HFFc6 (cell line): ENCODE measurements around the gene RCOR2. TPM values are rescaled to one million over a fixed set of nuclear protein-coding genes. Genes with fewer than 3 reads are reported as not detected.
A peak's percentile ranks its signal among the peaks of the same experiment; 100 is the strongest.
"Not testable (repeated sequence)": the region's sequence is repeated elsewhere in the genome, so short reads cannot be mapped to it uniquely, and the experiment has no call there.

ENCODE experiments used
- DNase-seq: peaks from one replicate; pipeline ENCODE4 v3.0.0-alpha.2; 2018
- H3K27ac Mint-ChIP-seq: 2 replicates; pipeline ENCODE4 v1.8.0; 2020; ENCODE audit warnings: mild to moderate bottlenecking, mixed read lengths
- H3K27me3 Mint-ChIP-seq: 2 replicates; pipeline ENCODE4 v1.8.0; 2021; ENCODE audit warnings: mild to moderate bottlenecking, moderate library complexity, mixed read lengths; ENCODE audit not compliant: insufficient read depth
- H3K36me3 Mint-ChIP-seq: 2 replicates; pipeline ENCODE4 v1.8.0; 2021; ENCODE audit warnings: low read depth, mixed read lengths
- H3K4me1 Mint-ChIP-seq: 2 replicates; pipeline ENCODE4 v1.8.0; 2020; ENCODE audit warnings: low read depth, mixed read lengths
- H3K4me3 Mint-ChIP-seq: 2 replicates; pipeline ENCODE4 v1.8.0; 2020; ENCODE audit warnings: mild to moderate bottlenecking, moderate library complexity, mixed read lengths
- H3K9me3 Mint-ChIP-seq: 2 replicates; pipeline ENCODE4 v1.8.0; 2020; ENCODE audit warnings: mild to moderate bottlenecking, mixed read lengths
- CTCF ChIP-seq: fragments of 200-600 bp; sonication (generic); IDR thresholded peaks from 2 replicates; pipeline ENCODE4 v1.5.0; 2021; ENCODE audit warnings: antibody characterized with exemption, mild to moderate bottlenecking
- total RNA-seq, 6 experiments: library from RNA; stranded (reverse); fragmentation: NEBNext Ultra II Directional; extraction: Animal tissue kit (Norgen Biotek cat#: 25700); gene quantifications; 2 replicates in 1 of 6; 3 replicates in 5 of 6; pipeline ENCODE4 v1.2.3, GENCODE V29; 2021

The RCOR2 gene
- total RNA-seq, 6 experiments from 2014 or later = 0.34 to 0.72 (median 0.41) TPM

GRCh38 chr11:63866211-63866610 lies 50.8 kb downstream of the RCOR2 start:
- H3K27ac Mint-ChIP-seq = no peak overlapping the region

DNA sequence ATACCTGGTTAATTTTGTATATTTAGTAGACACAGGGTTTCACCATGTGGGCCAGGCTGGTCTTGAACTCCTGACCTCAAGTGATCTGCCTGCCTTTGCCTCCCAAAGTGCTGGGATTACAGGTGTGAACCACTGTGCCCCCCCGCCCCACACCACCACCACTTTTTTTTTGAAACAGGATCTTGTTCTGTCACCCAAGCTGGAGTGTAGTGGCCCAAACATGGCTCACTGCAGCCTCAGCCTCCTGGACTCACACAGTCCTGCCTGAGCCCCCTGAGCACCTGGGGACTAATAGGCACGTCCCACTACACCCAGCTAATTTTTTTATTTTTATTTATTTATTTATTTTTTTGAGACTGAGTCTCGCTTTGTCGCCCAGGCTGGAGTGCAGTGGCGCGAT lies 53.3 kb downstream of the RCOR2 start:
- not testable (repeated sequence) for H3K9me3 Mint-ChIP-seq, H3K36me3 Mint-ChIP-seq, H3K27me3 Mint-ChIP-seq, H3K27ac Mint-ChIP-seq, H3K4me3 Mint-ChIP-seq, DNase-seq
- H3K4me1 Mint-ChIP-seq = peaks cover 27% of the 10 kb centered on the region

More at GRCh38 chr11:63866211-63866610, 50.8 kb downstream of the RCOR2 start:
- Mint-ChIP-seq H3K36me3 (0 out of 2 replicates have a peak, but pooled peaks cover 6% of the 10 kb centered on the region), H3K9me3 (no peaks in the 10 kb centered on the region), H3K4me1 (peaks cover 45% of the 10 kb centered on the region), H3K27me3 (no peaks in the 10 kb centered on the region; the same call in 1 of the 2 replicates), H3K4me3 (no peak overlapping the region)
- TF ChIP-seq CTCF = no peak
- DNase-seq = no peak

- Mint-ChIP-seq H3K27ac (peak overlapping the region; percentile 37; the same call in 1 of the 2 replicates), H3K27me3 (no peaks in the 10 kb centered on the region), H3K9me3 (no peaks in the 10 kb centered on the region), H3K4me1 (peaks cover 23% of the 10 kb centered on the region), H3K36me3 (0 out of 2 replicates have a peak, but pooled peaks cover 9% of the 10 kb centered on the region), H3K4me3 (no peak overlapping the region)
- DNase-seq = no peak
- TF ChIP-seq CTCF = no peak
Measured at GRCh38 chr11:63862923-63863322, 54.0 kb downstream of the RCOR2 start.

Other genes with a start within 250 kb of the RCOR2 start
- gene ATL3, start 245.8 kb downstream of the RCOR2 start, total RNA-seq = 100 to 1,000 TPM in 5 of 6 experiments, 10 to 100 TPM in 1; 96.9 to 116 (median 109) TPM
- gene RTN3, start 235.7 kb downstream of the RCOR2 start, total RNA-seq = 100 to 1,000 TPM; 114 to 144 (median 133) TPM
- 10 to 100 TPM; 18.4 to 21.0 (median 19.5) TPM for gene ZFTA, start 148.4 kb downstream of the RCOR2 start, total RNA-seq
- 10 to 100 TPM; 24.7 to 31.7 (median 29.5) TPM for gene SPINDOC, start 103.7 kb downstream of the RCOR2 start, total RNA-seq
- 10 to 100 TPM; 26.4 to 29.9 (median 27.9) TPM for gene MARK2, start 78.1 kb downstream of the RCOR2 start, total RNA-seq
- 10 to 100 TPM; 15.7 to 19.3 (median 17.6) TPM for gene NAA40, start 21.8 kb upstream of the RCOR2 start, total RNA-seq
- gene COX8A, start 57.5 kb upstream of the RCOR2 start, total RNA-seq = 100 to 1,000 TPM; 422 to 571 (median 505) TPM
- gene OTUB1, start 69.3 kb upstream of the RCOR2 start, total RNA-seq = 10 to 100 TPM; 84.4 to 98.2 (median 90.9) TPM
- under 1 TPM in 5 of 6 experiments, not detected in 1; 0.07 to 0.38 (median 0.30) TPM for gene FLRT1, start 118.8 kb upstream of the RCOR2 start, total RNA-seq
- gene MACROD1, start 248.9 kb upstream of the RCOR2 start, total RNA-seq = 10 to 100 TPM; 11.8 to 17.0 (median 13.1) TPM